A673 (cell line): ENCODE results near the gene SMARCA4.

Experiments
- EZH2 ChIP-seq: fragments of 200-600 bp; sonication (generic); IDR thresholded peaks from 2 replicates; pipeline ENCODE4 v1.6.1; 2017; ENCODE audit warnings: borderline replicate concordance, low read depth, mild to moderate bottlenecking, mixed read lengths, antibody characterized with exemption, low read length; ENCODE audit not compliant: poor library complexity, severe bottlenecking
- TF ChIP-seq, protein P1 (sequence below): fragments of 300-800, 200-600 bp; sonication (generic); conservative IDR thresholded peaks from 2 replicates; pipeline ENCODE4 v1.5.1; 2017; ENCODE audit warnings: low read depth, mild to moderate bottlenecking, antibody characterized with exemption, low read length, moderate library complexity, mixed read lengths

DNA sequence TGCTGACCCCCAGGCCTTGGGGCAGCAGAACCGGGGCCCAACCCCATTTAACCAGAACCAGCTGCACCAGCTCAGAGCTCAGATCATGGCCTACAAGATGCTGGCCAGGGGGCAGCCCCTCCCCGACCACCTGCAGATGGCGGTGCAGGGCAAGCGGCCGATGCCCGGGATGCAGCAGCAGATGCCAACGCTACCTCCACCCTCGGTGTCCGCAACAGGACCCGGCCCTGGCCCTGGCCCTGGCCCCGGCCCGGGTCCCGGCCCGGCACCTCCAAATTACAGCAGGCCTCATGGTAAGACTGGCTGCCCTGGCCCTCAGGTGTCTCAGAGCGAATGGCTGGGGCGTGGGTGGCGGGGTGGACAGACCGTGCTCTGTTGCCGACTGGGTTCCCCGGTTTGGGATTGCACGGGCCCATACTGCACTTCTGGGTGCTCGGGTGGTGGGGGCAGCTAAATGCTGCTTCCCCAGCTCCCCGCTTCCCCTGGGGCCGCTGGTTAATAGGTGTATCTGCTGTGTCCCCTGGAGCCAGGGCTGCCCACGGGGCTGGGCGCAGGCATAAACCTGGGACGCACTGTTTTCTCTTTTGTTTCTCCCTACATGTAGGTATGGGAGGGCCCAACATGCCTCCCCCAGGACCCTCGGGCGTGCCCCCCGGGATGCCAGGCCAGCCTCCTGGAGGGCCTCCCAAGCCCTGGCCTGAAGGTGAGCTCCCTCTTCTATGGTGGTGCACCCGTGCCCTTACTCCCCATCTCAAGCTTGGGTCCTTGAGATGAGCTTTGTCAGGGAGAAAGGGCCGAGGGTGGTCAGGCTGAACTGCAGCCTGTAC is 25.7 kb downstream of the SMARCA4 start:
- TF ChIP-seq, protein P1, sequence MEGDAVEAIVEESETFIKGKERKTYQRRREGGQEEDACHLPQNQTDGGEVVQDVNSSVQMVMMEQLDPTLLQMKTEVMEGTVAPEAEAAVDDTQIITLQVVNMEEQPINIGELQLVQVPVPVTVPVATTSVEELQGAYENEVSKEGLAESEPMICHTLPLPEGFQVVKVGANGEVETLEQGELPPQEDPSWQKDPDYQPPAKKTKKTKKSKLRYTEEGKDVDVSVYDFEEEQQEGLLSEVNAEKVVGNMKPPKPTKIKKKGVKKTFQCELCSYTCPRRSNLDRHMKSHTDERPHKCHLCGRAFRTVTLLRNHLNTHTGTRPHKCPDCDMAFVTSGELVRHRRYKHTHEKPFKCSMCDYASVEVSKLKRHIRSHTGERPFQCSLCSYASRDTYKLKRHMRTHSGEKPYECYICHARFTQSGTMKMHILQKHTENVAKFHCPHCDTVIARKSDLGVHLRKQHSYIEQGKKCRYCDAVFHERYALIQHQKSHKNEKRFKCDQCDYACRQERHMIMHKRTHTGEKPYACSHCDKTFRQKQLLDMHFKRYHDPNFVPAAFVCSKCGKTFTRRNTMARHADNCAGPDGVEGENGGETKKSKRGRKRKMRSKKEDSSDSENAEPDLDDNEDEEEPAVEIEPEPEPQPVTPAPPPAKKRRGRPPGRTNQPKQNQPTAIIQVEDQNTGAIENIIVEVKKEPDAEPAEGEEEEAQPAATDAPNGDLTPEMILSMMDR = no peak
- no peak for TF ChIP-seq EZH2
